Hepatocyte (in vitro differentiated cells): ENCODE results near the gene NR2F6. TPM values are rescaled to one million over a fixed set of nuclear protein-coding genes. Genes with fewer than 3 reads are reported as not detected.

Experiments used
- DNase-seq: peaks from one replicate; pipeline ENCODE4 v3.0.0-alpha.2; 2016; ENCODE audit warnings: low spot score
- H2AFZ ChIP-seq: fragments of 200-600 bp; sonication (generic); 2 replicates; pipeline ENCODE4 v1.6.0; 2016; ENCODE audit warnings: antibody characterized with exemption, mild to moderate bottlenecking
- H3K27ac ChIP-seq: fragments of 200-600 bp; sonication (generic); 2 replicates; pipeline ENCODE4 v1.5.1; 2016; ENCODE audit warnings: mild to moderate bottlenecking
- H3K27me3 ChIP-seq: fragments of 200-600 bp; sonication (generic); 2 replicates; pipeline ENCODE4 v1.6.1; 2016
- H3K36me3 ChIP-seq: fragments of 200-600 bp; sonication (generic); replicated peaks from 2 replicates; pipeline ENCODE4 v1.5.1; 2016; ENCODE audit warnings: low read depth; ENCODE audit not compliant: insufficient read depth
- H3K4me1 ChIP-seq: fragments of 200-600 bp; sonication (generic); 2 replicates; pipeline ENCODE4 v1.5.1; 2016; ENCODE audit warnings: mild to moderate bottlenecking, moderate library complexity; ENCODE audit not compliant: insufficient read depth
- H3K4me2 ChIP-seq: fragments of 200-600 bp; sonication (generic); 2 replicates; pipeline ENCODE4 v1.6.0; 2016
- H3K4me3 ChIP-seq: fragments of 200-600 bp; sonication (generic); 2 replicates; pipeline ENCODE4 v1.5.1; 2016; ENCODE audit warnings: mild to moderate bottlenecking
- H3K79me2 ChIP-seq: fragments of 200-600 bp; sonication (generic); 2 replicates; pipeline ENCODE4 v1.6.0; 2017; ENCODE audit warnings: mild to moderate bottlenecking
- H3K9me2 ChIP-seq: fragments of 200-600 bp; sonication (generic); replicated peaks from 2 replicates; pipeline ENCODE4 v1.6.0; 2017; ENCODE audit warnings: mild to moderate bottlenecking; ENCODE audit not compliant: insufficient read depth
- H3K9me3 ChIP-seq: fragments of 200-600 bp; sonication (generic); 2 replicates; pipeline ENCODE4 v1.5.1; 2016; ENCODE audit warnings: low read depth, mild to moderate bottlenecking
- H4K20me1 ChIP-seq: fragments of 200-600 bp; sonication (generic); 2 replicates; pipeline ENCODE4 v1.6.0; 2016; ENCODE audit warnings: mild to moderate bottlenecking; ENCODE audit not compliant: insufficient read depth, poor library complexity, severe bottlenecking
- CTCF ChIP-seq: fragments of 200-600 bp; sonication (generic); IDR thresholded peaks from 2 replicates; pipeline ENCODE4 v1.5.1; 2016; ENCODE audit warnings: antibody characterized with exemption, mild to moderate bottlenecking; ENCODE audit not compliant: poor library complexity
- EZH2 ChIP-seq: fragments of 200-600 bp; sonication (generic); IDR thresholded peaks from 2 replicates; pipeline ENCODE4 v1.6.1; 2016; ENCODE audit warnings: antibody characterized with exemption, mild to moderate bottlenecking, borderline replicate concordance
- EZH2phosphoT487 ChIP-seq: fragments of 200-600 bp; sonication (generic); IDR thresholded peaks from one replicate; pipeline ENCODE4 v1.6.1; 2018; ENCODE audit warnings: antibody characterized with exemption, mild to moderate bottlenecking, low read depth, moderate library complexity; ENCODE audit not compliant: unreplicated experiment, severe bottlenecking
- WGBS: methylation state at CpG from one replicate; pipeline ENCODE4 v1.1.6; 2016; ENCODE audit warnings: low lambda C conversion rate; ENCODE audit errors: missing lambda C conversion rate; 5-methylcytosine and 5-hydroxymethylcytosine counted together
- polyA plus RNA-seq: library from polyadenylated mRNA; unstranded; fragments of >200 nt; fragmentation: Nextera tagmentation; extraction: Ambion mirVana; gene quantifications from 2 replicates; pipeline ENCODE4 v1.2.1, GENCODE V29; 2016
- total RNA-seq: library from RNA; depleted of rRNA; stranded (reverse); fragments of >200 nt; gene quantifications from 2 replicates; pipeline ENCODE4 v1.2.3, GENCODE V29; 2014

Gene NR2F6
- total and polyA plus RNA-seq, 2 experiments from 2014 or later = 116 to 169 TPM

DNA sequence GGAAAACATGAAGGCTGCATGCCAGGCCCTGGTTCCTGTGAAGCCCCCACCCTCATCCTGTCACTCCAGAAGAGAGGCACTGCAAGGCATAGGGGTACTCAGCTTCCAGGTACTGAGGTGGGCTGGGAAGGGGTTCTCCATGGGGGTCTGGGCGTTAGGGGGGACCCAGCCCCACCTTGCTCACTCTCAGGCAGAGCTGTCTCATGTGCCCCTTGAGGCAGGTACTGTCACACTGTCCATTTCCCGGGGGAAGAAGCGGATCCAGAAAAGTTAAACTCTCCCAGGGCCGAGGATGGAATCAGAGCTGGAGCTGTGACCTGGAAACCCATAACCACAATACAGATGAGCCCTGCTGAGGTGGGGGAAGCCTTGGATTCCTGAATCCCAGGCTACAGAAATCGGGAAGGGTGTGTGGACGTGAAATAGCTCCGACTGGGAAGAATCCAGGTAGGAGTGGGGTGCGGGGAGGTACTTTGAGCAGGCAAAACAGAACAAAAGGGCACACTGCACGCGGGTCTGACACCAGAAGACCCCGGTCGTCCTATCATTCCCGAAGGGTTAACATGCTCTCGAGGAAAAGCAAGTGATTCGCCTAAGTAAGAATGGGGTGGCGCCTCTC, 31.1 kb downstream of the NR2F6 start:
- peaks cover 12% of the 10 kb centered on the region for H3K79me2 ChIP-seq
- TF ChIP-seq CTCF = no peak
- peak overlapping the region; percentile 69 for H3K4me3 ChIP-seq
- no peaks in the 10 kb centered on the region for H3K9me3 ChIP-seq
- peaks cover 6% of the 10 kb centered on the region for H3K4me1 ChIP-seq
- peak overlapping the region; percentile 95 for H3K27ac ChIP-seq
- 40% methylated on average over 16 of the region's 16 CpGs for WGBS
- peak overlapping the region; percentile 86 for H2AFZ ChIP-seq
- H3K4me2 ChIP-seq = peak overlapping the region; percentile 76
- H4K20me1 ChIP-seq = no peaks in the 10 kb centered on the region
- peak; percentile 3 for DNase-seq
- H3K36me3 ChIP-seq = no peaks in the 10 kb centered on the region
- H3K9me2 ChIP-seq = no peaks in the 10 kb centered on the region
- no peaks in the 10 kb centered on the region for H3K27me3 ChIP-seq

GRCh38 chr19:17213334-17213733, 32.4 kb downstream of the NR2F6 start:
- Histone ChIP-seq H3K4me1 (peaks cover 6% of the 10 kb centered on the region), H3K36me3 (no peaks in the 10 kb centered on the region), H2AFZ (no peak overlapping the region), H3K4me2 (no peak overlapping the region), H3K9me3 (no peaks in the 10 kb centered on the region), H4K20me1 (no peaks in the 10 kb centered on the region), H3K27ac (no peak overlapping the region), H3K27me3 (no peaks in the 10 kb centered on the region), H3K9me2 (no peaks in the 10 kb centered on the region), H3K79me2 (peaks cover 12% of the 10 kb centered on the region), H3K4me3 (no peak overlapping the region)
- WGBS = 98% methylated on average over 5 of the region's 5 CpGs
- DNase-seq = peak; percentile 3
- TF ChIP-seq EZH2 = no peak
- TF ChIP-seq EZH2phosphoT487 = no peak
- no peak for TF ChIP-seq CTCF

- Histone ChIP-seq H3K9me2 (no peaks in the 10 kb centered on the region), H4K20me1 (no peaks in the 10 kb centered on the region), H3K4me2 (no peak overlapping the region), H3K79me2 (peaks cover 12% of the 10 kb centered on the region), H3K4me1 (peaks cover 6% of the 10 kb centered on the region), H3K9me3 (no peaks in the 10 kb centered on the region), H3K4me3 (no peak overlapping the region), H3K36me3 (no peaks in the 10 kb centered on the region), H3K27me3 (no peaks in the 10 kb centered on the region), H2AFZ (no peak overlapping the region), H3K27ac (no peak overlapping the region)
- TF ChIP-seq EZH2 (no peak), EZH2phosphoT487 (no peak), CTCF (no peak)
- 98% methylated on average over 29 of the region's 58 CpGs for WGBS
- peak; percentile 4 for DNase-seq
Measured at GRCh38 chr19:17211547-17212446, 33.9 kb downstream of the NR2F6 start.
